ENCODE results near the gene HSF2BP.

The HSF2BP gene

GRCh38 chr21:43648171-43648570, 11.1 kb downstream of the HSF2BP start:
- no peak for DNase-seq

GRCh38 chr21:43646550-43647260, 12.6 kb downstream of the HSF2BP start:
- DNase-seq, result peak; percentile 93

GRCh38 chr21:43645976-43646375, 13.3 kb downstream of the HSF2BP start:
- DNase-seq, result no peak

GRCh38 chr21:43645136-43645891, 14.0 kb downstream of the HSF2BP start:
- peak; percentile 43 for DNase-seq

GRCh38 chr21:43644609-43645008, 14.7 kb downstream of the HSF2BP start:
- no peak for DNase-seq

- DNase-seq, result no peak
These were observed 15.2 kb downstream of the HSF2BP start for GRCh38 chr21:43644071-43644470.

GRCh38 chr21:43643193-43643592, 16.1 kb downstream of the HSF2BP start:
- DNase-seq, result no peak

GRCh38 chr21:43640400-43640799, 18.9 kb downstream of the HSF2BP start:
- DNase-seq, result no peak

GRCh38 chr21:43639470-43640353, 19.6 kb downstream of the HSF2BP start:
- DNase-seq, result no peak

GRCh38 chr21:43637530-43638158, 21.6 kb downstream of the HSF2BP start:
- DNase-seq, result no peak

- DNase-seq, result no peak
These were observed 23.9 kb downstream of the HSF2BP start for GRCh38 chr21:43635436-43635835.

GRCh38 chr21:43634618-43635017, 24.7 kb downstream of the HSF2BP start:
- no peak for DNase-seq

- DNase-seq, result no peak
These were observed 26.8 kb downstream of the HSF2BP start for GRCh38 chr21:43632373-43632905.

- no peak for DNase-seq
These were observed 27.7 kb downstream of the HSF2BP start for GRCh38 chr21:43631411-43632107.

GRCh38 chr21:43627527-43627926, 31.8 kb downstream of the HSF2BP start:
- no peak for DNase-seq

GRCh38 chr21:43626390-43626789, 32.9 kb downstream of the HSF2BP start:
- no peak for DNase-seq

GRCh38 chr21:43624339-43624738, 34.9 kb downstream of the HSF2BP start:
- DNase-seq, result no peak

- DNase-seq, result no peak
These were observed 35.7 kb downstream of the HSF2BP start for GRCh38 chr21:43623588-43623987.

GRCh38 chr21:43622796-43623195, 36.5 kb downstream of the HSF2BP start:
- DNase-seq, result no peak

GRCh38 chr21:43619856-43620255, 39.4 kb downstream of the HSF2BP start:
- DNase-seq, result no peak

- no peak for DNase-seq
These were observed 39.9 kb downstream of the HSF2BP start for GRCh38 chr21:43619344-43619743.

- DNase-seq, result no peak
These were observed 40.3 kb downstream of the HSF2BP start for GRCh38 chr21:43618940-43619339.

Data from NCI-H1694 (cell line).